ENCODE measurements around the gene PELI3.

DNA sequence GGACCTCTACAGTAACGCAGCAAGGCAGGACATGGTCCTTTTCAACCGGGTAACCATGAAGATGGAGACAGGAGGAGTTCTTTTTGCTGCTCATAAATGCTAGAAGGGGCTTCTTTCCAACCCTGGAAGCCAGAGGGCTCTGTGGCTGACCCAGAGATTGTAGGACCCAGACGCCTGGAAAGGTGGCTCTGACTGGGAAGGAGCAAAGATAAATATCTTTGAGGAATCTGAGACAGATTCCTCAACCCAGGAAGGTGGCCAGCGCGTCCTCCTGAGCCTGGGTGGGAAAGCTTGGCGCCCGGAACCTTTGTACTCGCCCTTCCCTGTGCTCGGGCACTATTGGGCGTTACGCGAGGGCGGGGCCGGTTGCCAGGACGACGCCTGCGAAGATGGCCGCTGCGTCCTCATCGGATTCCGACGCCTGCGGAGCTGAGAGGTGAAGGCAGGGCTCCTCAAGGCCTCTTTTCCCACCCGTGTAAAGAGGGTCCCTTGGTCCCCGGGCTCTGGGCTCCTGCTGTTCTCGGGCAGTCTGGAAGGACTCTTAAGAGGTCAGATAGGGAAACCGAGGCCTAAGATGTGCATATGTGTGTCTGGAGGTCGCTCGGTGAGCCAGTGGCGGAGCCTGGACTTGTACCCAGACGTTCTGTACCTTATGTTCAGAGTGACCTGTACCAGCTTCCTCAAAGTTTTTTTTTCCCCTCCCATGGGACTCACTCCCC is 43.7 kb downstream of the PELI3 start, which contains the start of gene BBS1:
- TF ChIP-seq CTCF (IDR thresholded peaks at IDR 0.05) = no peak
- peak in 1 of 4 donors; percentile 38 for TF ChIP-seq POLR2A (IDR thresholded peaks at IDR 0.05)

Measured in esophagus squamous epithelium (tissue), 4 donors.